ENCODE measurements around the gene CCDC15.

CCDC15 gene

DNA sequence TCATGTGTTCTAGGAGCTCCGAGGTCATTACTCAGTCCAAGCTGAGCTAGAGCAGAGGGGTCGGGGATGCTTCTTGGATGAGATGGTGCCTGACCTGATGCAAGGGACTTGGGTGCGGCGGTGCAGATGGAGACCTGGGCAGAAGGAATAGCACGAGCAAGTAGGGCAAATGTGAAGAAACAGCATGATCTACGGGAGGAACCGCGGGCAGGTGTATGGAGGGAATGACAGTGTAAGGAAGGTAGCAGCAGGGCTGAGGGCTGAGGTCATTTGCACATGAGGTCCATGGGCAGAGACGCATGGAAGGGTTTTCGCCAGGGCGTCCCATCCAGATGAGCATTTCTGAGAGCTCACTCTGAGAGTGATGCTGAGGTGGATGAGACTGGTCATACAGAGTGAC, 124.0 kb downstream of the CCDC15 start:
- no peak overlapping the region for H3K4me3 ChIP-seq (ENCODE audit: low read depth in 1 of 2, low read length in 1 of 2)
- H3K9me3 ChIP-seq, result no peaks in the 10 kb centered on the region
- no peak overlapping the region for H3K27ac ChIP-seq
- no peaks in the 10 kb centered on the region for H3K27me3 ChIP-seq
- TF ChIP-seq, protein P1, sequence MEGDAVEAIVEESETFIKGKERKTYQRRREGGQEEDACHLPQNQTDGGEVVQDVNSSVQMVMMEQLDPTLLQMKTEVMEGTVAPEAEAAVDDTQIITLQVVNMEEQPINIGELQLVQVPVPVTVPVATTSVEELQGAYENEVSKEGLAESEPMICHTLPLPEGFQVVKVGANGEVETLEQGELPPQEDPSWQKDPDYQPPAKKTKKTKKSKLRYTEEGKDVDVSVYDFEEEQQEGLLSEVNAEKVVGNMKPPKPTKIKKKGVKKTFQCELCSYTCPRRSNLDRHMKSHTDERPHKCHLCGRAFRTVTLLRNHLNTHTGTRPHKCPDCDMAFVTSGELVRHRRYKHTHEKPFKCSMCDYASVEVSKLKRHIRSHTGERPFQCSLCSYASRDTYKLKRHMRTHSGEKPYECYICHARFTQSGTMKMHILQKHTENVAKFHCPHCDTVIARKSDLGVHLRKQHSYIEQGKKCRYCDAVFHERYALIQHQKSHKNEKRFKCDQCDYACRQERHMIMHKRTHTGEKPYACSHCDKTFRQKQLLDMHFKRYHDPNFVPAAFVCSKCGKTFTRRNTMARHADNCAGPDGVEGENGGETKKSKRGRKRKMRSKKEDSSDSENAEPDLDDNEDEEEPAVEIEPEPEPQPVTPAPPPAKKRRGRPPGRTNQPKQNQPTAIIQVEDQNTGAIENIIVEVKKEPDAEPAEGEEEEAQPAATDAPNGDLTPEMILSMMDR (IDR thresholded peaks at IDR 0.05), result no peak
- H3K4me1 ChIP-seq (ENCODE audit: control insufficient read depth in 1 of 2, insufficient read depth in 1 of 2, low read depth in 1 of 2, low read length in 1 of 2), result no peaks in the 10 kb centered on the region
- no peaks in the 10 kb centered on the region for H3K36me3 ChIP-seq

DNA sequence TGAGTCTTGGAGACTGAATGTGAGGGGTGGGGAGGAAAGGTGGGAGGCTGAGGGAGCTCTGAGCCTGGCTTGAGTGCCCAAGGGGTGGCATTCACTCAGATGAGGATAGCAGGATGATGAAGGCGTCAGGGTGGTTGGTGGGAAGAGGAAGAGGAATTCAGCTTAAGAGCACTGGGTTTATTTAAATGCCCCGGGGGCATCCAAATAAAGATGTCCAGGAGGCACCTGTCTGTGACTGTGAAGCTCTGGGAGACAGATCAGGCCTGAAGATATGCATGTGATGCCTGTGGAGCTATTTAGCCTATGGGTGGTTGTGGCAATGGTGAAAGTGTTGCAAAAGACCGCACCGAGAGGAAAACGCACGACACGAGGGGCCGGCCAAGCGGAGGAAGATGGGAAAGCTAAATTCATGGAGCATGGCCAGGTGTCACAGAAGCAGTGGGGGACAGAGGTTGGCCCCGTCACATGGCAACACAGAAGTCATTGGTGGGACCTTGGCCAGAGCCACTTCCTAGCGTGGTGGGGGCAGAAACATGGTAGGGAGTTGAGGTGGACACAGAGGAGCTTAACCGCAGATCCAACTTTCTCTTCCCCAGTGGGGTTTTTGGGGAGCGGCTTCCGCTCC, 124.6 kb downstream of the CCDC15 start:
- Histone ChIP-seq H3K27me3 (no peaks in the 10 kb centered on the region), H3K27ac (no peak overlapping the region), H3K36me3 (no peaks in the 10 kb centered on the region), H3K4me3 (ENCODE audit: low read depth in 1 of 2, low read length in 1 of 2) (no peak overlapping the region), H3K9me3 (no peaks in the 10 kb centered on the region), H3K4me1 (ENCODE audit: control insufficient read depth in 1 of 2, insufficient read depth in 1 of 2, low read depth in 1 of 2, low read length in 1 of 2) (no peaks in the 10 kb centered on the region)
- TF ChIP-seq, protein P1 (IDR thresholded peaks at IDR 0.05), result no peak

DNA sequence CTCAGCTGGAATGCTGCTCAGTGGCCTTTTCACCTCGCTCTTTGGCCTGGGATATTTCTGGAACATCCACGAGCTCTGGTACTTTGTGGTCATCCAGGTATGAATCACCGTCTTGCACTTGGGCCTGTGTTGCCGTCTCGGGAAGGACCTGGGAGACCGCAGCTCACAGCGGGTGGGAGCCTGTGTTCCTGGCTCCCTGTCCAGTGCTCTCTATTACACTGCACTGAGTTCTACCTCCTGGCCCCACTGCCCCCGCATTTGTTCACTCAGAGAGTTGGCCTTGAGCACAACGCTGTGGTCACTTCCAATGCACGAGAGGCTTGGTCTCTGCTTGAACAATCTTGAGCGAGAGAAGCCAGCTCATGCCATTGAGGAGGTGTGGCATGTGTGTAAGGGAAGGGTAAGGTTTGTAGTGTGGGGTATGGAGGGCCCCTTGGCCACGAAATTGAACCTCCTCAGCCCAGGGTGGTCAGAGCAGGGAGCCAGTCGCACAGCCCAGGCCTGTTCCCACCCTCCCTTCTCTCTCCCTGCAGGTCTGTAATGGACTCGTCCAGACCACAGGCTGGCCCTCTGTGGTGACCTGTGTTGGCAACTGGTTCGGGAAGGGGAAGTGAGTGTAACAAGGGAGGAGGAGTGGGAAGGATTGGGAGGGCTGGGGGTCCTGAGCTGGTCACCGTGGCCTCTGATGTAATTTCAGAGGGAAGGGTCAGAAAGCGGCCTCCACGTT, 125.3 kb downstream of the CCDC15 start:
- H3K9me3 ChIP-seq, result no peaks in the 10 kb centered on the region
- no peak overlapping the region for H3K4me3 ChIP-seq (ENCODE audit: low read depth in 1 of 2, low read length in 1 of 2)
- TF ChIP-seq, protein P1 (IDR thresholded peaks at IDR 0.05), result no peak
- no peaks in the 10 kb centered on the region for H3K4me1 ChIP-seq (ENCODE audit: control insufficient read depth in 1 of 2, insufficient read depth in 1 of 2, low read depth in 1 of 2, low read length in 1 of 2)
- no peaks in the 10 kb centered on the region for H3K27me3 ChIP-seq
- no peaks in the 10 kb centered on the region for H3K36me3 ChIP-seq
- no peak overlapping the region for H3K27ac ChIP-seq

GRCh38 chr11:125079878-125080530, 126.0 kb downstream of the CCDC15 start:
- H3K4me3 ChIP-seq (ENCODE audit: low read depth in 1 of 2, low read length in 1 of 2), result no peak overlapping the region
- H3K27ac ChIP-seq, result no peak overlapping the region
- no peaks in the 10 kb centered on the region for H3K9me3 ChIP-seq
- H3K27me3 ChIP-seq, result no peaks in the 10 kb centered on the region
- TF ChIP-seq, protein P1 (IDR thresholded peaks at IDR 0.05), result no peak
- H3K4me1 ChIP-seq (ENCODE audit: control insufficient read depth in 1 of 2, insufficient read depth in 1 of 2, low read depth in 1 of 2, low read length in 1 of 2), result no peaks in the 10 kb centered on the region
- no peaks in the 10 kb centered on the region for H3K36me3 ChIP-seq

GRCh38 chr11:125080531-125080911, 126.5 kb downstream of the CCDC15 start:
- Histone ChIP-seq H3K27me3 (no peaks in the 10 kb centered on the region), H3K9me3 (no peaks in the 10 kb centered on the region), H3K4me3 (ENCODE audit: low read depth in 1 of 2, low read length in 1 of 2) (no peak overlapping the region), H3K27ac (no peak overlapping the region), H3K36me3 (no peaks in the 10 kb centered on the region), H3K4me1 (ENCODE audit: control insufficient read depth in 1 of 2, insufficient read depth in 1 of 2, low read depth in 1 of 2, low read length in 1 of 2) (no peaks in the 10 kb centered on the region)
- TF ChIP-seq, protein P1 (IDR thresholded peaks at IDR 0.05), result no peak
